AG10803 (cell line): ENCODE results near the gene BRK1.
"Not testable (repeated sequence)": the region's sequence is repeated elsewhere in the genome, so short reads cannot be mapped to it uniquely, and the experiment has no call there.

ENCODE experiments used
- DNase-seq: peaks from one replicate; pipeline ENCODE4 v3.0.0; 2010; ENCODE audit warnings: low read depth
- H3K4me3 ChIP-seq: 2 replicates; pipeline ENCODE4 v1.5.1; 2011; ENCODE audit warnings: mild to moderate bottlenecking, low read length, control low read depth
- CTCF ChIP-seq: conservative IDR thresholded peaks from 2 replicates; pipeline ENCODE4 v1.5.1; 2011; ENCODE audit warnings: mild to moderate bottlenecking, low read length, control low read depth, inconsistent platforms

BRK1 gene

GRCh38 chr3:10121064-10121463 lies 5.6 kb downstream of the BRK1 start:
- DNase-seq, result no peak

GRCh38 chr3:10122724-10123123 lies 7.2 kb downstream of the BRK1 start:
- DNase-seq, result no peak
- no peak for TF ChIP-seq CTCF
- H3K4me3 ChIP-seq, result no peak overlapping the region

More at GRCh38 chr3:10121064-10121463, 5.6 kb downstream of the BRK1 start:
- TF ChIP-seq CTCF, result no peak
- H3K4me3 ChIP-seq, result no peak overlapping the region

GRCh38 chr3:10135872-10136271 lies 20.4 kb downstream of the BRK1 start:
- not testable (repeated sequence) for H3K4me3 ChIP-seq, DNase-seq

- no peak for DNase-seq
- H3K4me3 ChIP-seq, result no peak overlapping the region
- no peak for TF ChIP-seq CTCF
These were observed 21.0 kb downstream of the BRK1 start for GRCh38 chr3:10136426-10137005.

GRCh38 chr3:10137178-10137577 lies 21.7 kb downstream of the BRK1 start:
- DNase-seq, result no peak
- no peak for TF ChIP-seq CTCF
- H3K4me3 ChIP-seq, result no peak overlapping the region

- no peak for TF ChIP-seq CTCF
- DNase-seq, result no peak
- peak overlapping the region; percentile 84 for H3K4me3 ChIP-seq
These were observed 25.6 kb downstream of the BRK1 start for GRCh38 chr3:10140996-10141546.

GRCh38 chr3:10142707-10143560 lies 27.5 kb downstream of the BRK1 start:
- no peak for DNase-seq
- no peak for TF ChIP-seq CTCF
- H3K4me3 ChIP-seq, result peak overlapping the region; percentile 84
